ENCODE measurements around the gene WBP1L.

Gene WBP1L

GRCh38 chr10:102832248-102832647, 88.5 kb downstream of the WBP1L start:
- no peaks in the 10 kb centered on the region for H3K36me3 ChIP-seq (ENCODE audit: control insufficient read depth, low read length)
- H4K20me1 ChIP-seq (ENCODE audit: control insufficient read depth, insufficient read depth, low read depth, low read length): no peaks in the 10 kb centered on the region
- no peak overlapping the region for H3K27ac ChIP-seq (ENCODE audit: low read depth, low read length)
- H3K27me3 ChIP-seq (ENCODE audit: control insufficient read depth, low read length): peaks cover 3% of the 10 kb centered on the region; the same call in 1 of the 2 replicates
- no peaks in the 10 kb centered on the region for H3F3A ChIP-seq (ENCODE audit: control insufficient read depth, insufficient read depth)
- TF ChIP-seq EZH2phosphoT487 (IDR thresholded peaks at IDR 0.05; ENCODE audit: borderline replicate concordance, low read length): no peak
- no peak for TF ChIP-seq CTCF (IDR thresholded peaks at IDR 0.05; ENCODE audit: low read depth, low read length, poor library complexity, severe bottlenecking)
- H3K9me3 ChIP-seq (ENCODE audit: control insufficient read depth, insufficient read depth, low read length): no peaks in the 10 kb centered on the region
- no peaks in the 10 kb centered on the region for H3K4me1 ChIP-seq (ENCODE audit: control insufficient read depth, low read length)
- no peak overlapping the region for H3K4me2 ChIP-seq (ENCODE audit: low read length)
- no peaks in the 10 kb centered on the region for H3K79me2 ChIP-seq (ENCODE audit: control insufficient read depth, low read length)
- no peak overlapping the region for H3K4me3 ChIP-seq (ENCODE audit: low read length)
- H3K9me2 ChIP-seq (replicated peaks; ENCODE audit: control insufficient read depth, low read length): no peaks in the 10 kb centered on the region

GRCh38 chr10:102832987-102833386, 89.2 kb downstream of the WBP1L start:
- H3K36me3 ChIP-seq (ENCODE audit: control insufficient read depth, low read length): no peaks in the 10 kb centered on the region
- no peaks in the 10 kb centered on the region for H3K79me2 ChIP-seq (ENCODE audit: control insufficient read depth, low read length)
- H3K9me3 ChIP-seq (ENCODE audit: control insufficient read depth, insufficient read depth, low read length): no peaks in the 10 kb centered on the region
- TF ChIP-seq CTCF (IDR thresholded peaks at IDR 0.05; ENCODE audit: low read depth, low read length, poor library complexity, severe bottlenecking) (no peak), EZH2phosphoT487 (IDR thresholded peaks at IDR 0.05; ENCODE audit: borderline replicate concordance, low read length) (no peak)
- H3K4me3 ChIP-seq (ENCODE audit: low read length): no peak overlapping the region
- peaks cover 3% of the 10 kb centered on the region; the same call in 1 of the 2 replicates for H3K27me3 ChIP-seq (ENCODE audit: control insufficient read depth, low read length)
- H4K20me1 ChIP-seq (ENCODE audit: control insufficient read depth, insufficient read depth, low read depth, low read length): no peaks in the 10 kb centered on the region
- H3K4me2 ChIP-seq (ENCODE audit: low read length): no peak overlapping the region
- H3K9me2 ChIP-seq (replicated peaks; ENCODE audit: control insufficient read depth, low read length): no peaks in the 10 kb centered on the region
- H3K27ac ChIP-seq (ENCODE audit: low read depth, low read length): no peak overlapping the region
- H3K4me1 ChIP-seq (ENCODE audit: control insufficient read depth, low read length): no peaks in the 10 kb centered on the region
- no peaks in the 10 kb centered on the region for H3F3A ChIP-seq (ENCODE audit: control insufficient read depth, insufficient read depth)

- Histone ChIP-seq H3K9me2 (replicated peaks; ENCODE audit: control insufficient read depth, low read length) (no peaks in the 10 kb centered on the region), H3K79me2 (ENCODE audit: control insufficient read depth, low read length) (no peaks in the 10 kb centered on the region), H3K9me3 (ENCODE audit: control insufficient read depth, insufficient read depth, low read length) (no peaks in the 10 kb centered on the region), H3K36me3 (ENCODE audit: control insufficient read depth, low read length) (no peaks in the 10 kb centered on the region), H3K4me3 (ENCODE audit: low read length) (no peak overlapping the region), H3K27me3 (ENCODE audit: control insufficient read depth, low read length) (peaks cover 3% of the 10 kb centered on the region; the same call in 1 of the 2 replicates), H3K27ac (ENCODE audit: low read depth, low read length) (no peak overlapping the region), H3F3A (ENCODE audit: control insufficient read depth, insufficient read depth) (no peaks in the 10 kb centered on the region), H4K20me1 (ENCODE audit: control insufficient read depth, insufficient read depth, low read depth, low read length) (no peaks in the 10 kb centered on the region), H3K4me2 (ENCODE audit: low read length) (no peak overlapping the region), H3K4me1 (ENCODE audit: control insufficient read depth, low read length) (no peaks in the 10 kb centered on the region)
- no peak for TF ChIP-seq EZH2phosphoT487 (IDR thresholded peaks at IDR 0.05; ENCODE audit: borderline replicate concordance, low read length)
- no peak for TF ChIP-seq CTCF (IDR thresholded peaks at IDR 0.05; ENCODE audit: low read depth, low read length, poor library complexity, severe bottlenecking)
These were observed 90.4 kb downstream of the WBP1L start for GRCh38 chr10:102834143-102834542.

Data from DOHH2 (cell line).